ENCODE results near the gene MYO7B. TPM values are rescaled to one million over a fixed set of nuclear protein-coding genes. Genes with fewer than 3 reads are reported as not detected.

Gene MYO7B
- polyA plus RNA-seq, 1 of the 3 experiments (the other 2 are of a cell fraction) = 0.08 TPM

GRCh38 chr2:127564429-127565260, 29.2 kb downstream of the MYO7B start:
- TF ChIP-seq, protein P1, sequence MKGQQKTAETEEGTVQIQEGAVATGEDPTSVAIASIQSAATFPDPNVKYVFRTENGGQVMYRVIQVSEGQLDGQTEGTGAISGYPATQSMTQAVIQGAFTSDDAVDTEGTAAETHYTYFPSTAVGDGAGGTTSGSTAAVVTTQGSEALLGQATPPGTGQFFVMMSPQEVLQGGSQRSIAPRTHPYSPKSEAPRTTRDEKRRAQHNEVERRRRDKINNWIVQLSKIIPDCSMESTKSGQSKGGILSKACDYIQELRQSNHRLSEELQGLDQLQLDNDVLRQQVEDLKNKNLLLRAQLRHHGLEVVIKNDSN (IDR thresholded peaks at IDR 0.05; ENCODE audit: borderline replicate concordance, low read depth) = no peak
- TF ChIP-seq USF2 (IDR thresholded peaks at IDR 0.05; ENCODE audit: borderline replicate concordance, low read depth, low read length) = no peak
- no peak for TF ChIP-seq RCOR1 (IDR thresholded peaks at IDR 0.05; ENCODE audit: low read length)
- TF ChIP-seq EZH2phosphoT487 (IDR thresholded peaks at IDR 0.05; ENCODE audit: borderline replicate concordance, low read depth) = no peak
- TF ChIP-seq RXRA (IDR thresholded peaks at IDR 0.05; ENCODE audit: borderline replicate concordance, low read depth) = no peak
- no peak for TF ChIP-seq GABPA (IDR thresholded peaks at IDR 0.05; ENCODE audit: low read depth)
- no peak for TF ChIP-seq POLR2AphosphoS5 (IDR thresholded peaks at IDR 0.05; ENCODE audit: low read depth, low read length)
- no peak for TF ChIP-seq GATA2 (CRISPR knock-in tag; IDR thresholded peaks at IDR 0.05)
- TF ChIP-seq NRF1 (IDR thresholded peaks at IDR 0.05; ENCODE audit: low read depth, low read length) = no peak
- WGBS (ENCODE audit: low lambda C conversion rate) = 57% methylated on average over 7 of the region's 11 CpGs
- H3K4me3 ChIP-seq (ENCODE audit: low read depth in 2 of 2, low read length in 1 of 2) = no peak overlapping the region
- no peaks in the 10 kb centered on the region for H3K79me2 ChIP-seq (ENCODE audit: insufficient read depth)
- ChIA-PET POLR2A (no interaction called here), CTCF (no interaction called here)
- peaks cover 0 to 7% of the 10 kb centered on the region in 2 experiments; a peak in 2 of 4 replicates for H3K4me1 ChIP-seq (ENCODE audit: control insufficient read depth in 1 of 2, insufficient read depth in 2 of 2, low read depth in 1 of 2, low read length in 1 of 2)
- no peak overlapping the region for H2AFZ ChIP-seq (ENCODE audit: low read depth)
- no peak overlapping the region for H3K27ac ChIP-seq (ENCODE audit: low read depth in 2 of 2, low read length in 1 of 2)
- no peaks in the 10 kb centered on the region for H3F3A ChIP-seq (replicated peaks; ENCODE audit: insufficient read depth)
- DNase-seq = no peak
- no peaks in the 10 kb centered on the region for H3K27me3 ChIP-seq (ENCODE audit: insufficient read depth)
- H3K9me3 ChIP-seq = no peaks in the 10 kb centered on the region
- no peaks in the 10 kb centered on the region for H3K9me2 ChIP-seq
- H3K9ac ChIP-seq = no peak overlapping the region
- no peaks in the 10 kb centered on the region for H3K36me3 ChIP-seq (replicated peaks in 1 of 2; ENCODE audit: control insufficient read depth in 1 of 2, insufficient read depth in 2 of 2, low read length in 1 of 2)
- H3K4me2 ChIP-seq = no peak overlapping the region
- no peaks in the 10 kb centered on the region for H4K20me1 ChIP-seq (ENCODE audit: insufficient read depth)

DNA sequence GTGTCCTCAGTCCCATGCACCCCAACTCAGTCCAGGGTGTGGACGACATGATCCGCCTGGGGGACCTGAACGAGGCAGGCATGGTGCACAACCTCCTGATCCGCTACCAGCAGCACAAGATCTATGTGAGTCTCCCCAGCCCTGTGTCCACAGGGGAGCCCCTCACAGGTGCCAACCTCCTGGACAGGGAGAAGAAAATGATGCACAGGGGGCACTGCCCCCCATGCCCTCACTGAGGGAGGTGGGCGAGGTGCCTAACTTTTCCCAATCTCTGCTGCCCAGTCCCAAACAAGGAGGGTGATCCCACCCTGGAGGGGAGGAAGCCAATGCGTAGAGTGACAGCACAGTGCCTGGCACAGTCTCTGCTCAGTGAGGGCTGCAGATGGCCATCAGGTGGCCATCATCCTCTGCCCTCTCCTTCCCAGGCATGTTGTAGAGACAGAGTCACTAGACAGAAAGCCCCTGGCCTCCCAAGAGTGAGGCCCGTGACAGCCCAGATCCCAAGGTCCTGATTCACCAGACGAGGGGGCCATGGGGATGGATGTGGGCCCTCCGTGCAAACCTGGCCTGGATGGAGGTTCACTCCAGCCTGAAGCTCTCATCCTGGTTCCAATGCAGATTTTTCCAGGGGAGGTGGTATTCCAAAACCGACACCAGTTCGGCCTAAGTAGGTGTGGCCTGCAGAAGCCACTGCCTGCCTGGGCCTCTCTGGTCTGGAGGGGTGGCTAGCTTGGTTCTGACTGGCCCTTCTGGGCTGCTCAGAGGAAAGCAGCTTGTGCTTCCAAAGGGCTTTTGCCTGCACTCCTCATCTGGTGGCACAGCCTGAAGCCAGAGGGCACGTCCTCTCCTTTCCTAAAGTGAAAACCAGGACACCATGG, 30.0 kb downstream of the MYO7B start:
- Histone ChIP-seq H2AFZ (ENCODE audit: low read depth) (no peak overlapping the region), H3K4me1 (ENCODE audit: control insufficient read depth in 1 of 2, insufficient read depth in 2 of 2, low read depth in 1 of 2, low read length in 1 of 2) (peaks cover 0 to 8% of the 10 kb centered on the region in 2 experiments; a peak in 2 of 4 replicates), H3F3A (replicated peaks; ENCODE audit: insufficient read depth) (no peaks in the 10 kb centered on the region), H3K4me3 (ENCODE audit: low read depth in 2 of 2, low read length in 1 of 2) (no peak overlapping the region), H3K9me2 (no peaks in the 10 kb centered on the region), H3K9ac (no peak overlapping the region), H3K79me2 (ENCODE audit: insufficient read depth) (no peaks in the 10 kb centered on the region), H3K27ac (ENCODE audit: low read depth in 2 of 2, low read length in 1 of 2) (no peak overlapping the region), H3K36me3 (replicated peaks in 1 of 2; ENCODE audit: control insufficient read depth in 1 of 2, insufficient read depth in 2 of 2, low read length in 1 of 2) (no peaks in the 10 kb centered on the region), H4K20me1 (ENCODE audit: insufficient read depth) (no peaks in the 10 kb centered on the region), H3K4me2 (no peak overlapping the region), H3K27me3 (ENCODE audit: insufficient read depth) (no peaks in the 10 kb centered on the region), H3K9me3 (no peaks in the 10 kb centered on the region)
- ChIA-PET POLR2A (no interaction called here), CTCF (interaction anchor here (1.2 kb wide), 1 partner anchor 26 kb away, joined by 5 read pairs; no protein-coding TSS in a partner anchor)
- 90% methylated on average over 6 of the region's 12 CpGs for WGBS (ENCODE audit: low lambda C conversion rate)
- TF ChIP-seq MXI1 (IDR thresholded peaks at IDR 0.05; ENCODE audit: low read depth, low read length) = no peak
- TF ChIP-seq EZH2phosphoT487 (IDR thresholded peaks at IDR 0.05; ENCODE audit: borderline replicate concordance, low read depth) = no peak
- TF ChIP-seq USF2 (IDR thresholded peaks at IDR 0.05; ENCODE audit: borderline replicate concordance, low read depth, low read length) = no peak
- TF ChIP-seq TAF1 (IDR thresholded peaks at IDR 0.05; ENCODE audit: borderline replicate concordance, low read depth, low read length) = no peak
- no peak for TF ChIP-seq SIN3A (IDR thresholded peaks at IDR 0.05; ENCODE audit: borderline replicate concordance, low read depth, low read length)
- TF ChIP-seq TEAD4 (IDR thresholded peaks at IDR 0.05; ENCODE audit: borderline replicate concordance, insufficient read depth) = no peak
- TF ChIP-seq, protein P1 (IDR thresholded peaks at IDR 0.05; ENCODE audit: borderline replicate concordance, low read depth) = no peak
- no peak for TF ChIP-seq YY1 (IDR thresholded peaks at IDR 0.05; ENCODE audit: low read depth)
- no peak for DNase-seq
